SK-N-SH (cell line): ENCODE data around the gene GLMP. TPM values are rescaled to one million over a fixed set of nuclear protein-coding genes. Genes with fewer than 3 reads are reported as not detected.
A peak's percentile ranks its signal among the peaks of the same experiment; 100 is the strongest.

Source experiments
- CTCF ChIA-PET: fragments of 300-600, 350-600 bp; formaldehyde crosslinking; extraction: SDS; loops from one replicate; lab custom pipeline; 2021; lab: Yijun Ruan, JAX
- POLR2A ChIA-PET: fragments of 350-600 bp; sonication (Branson Sonifier 250); formaldehyde crosslinking; extraction: SDS; loops from one replicate; lab custom pipeline; 2020; ENCODE audit warnings: antibody characterized with exemption, inconsistent platforms; lab: Yijun Ruan, JAX
- DNase-seq: peaks from one replicate; pipeline ENCODE4 v3.0.0; 2012
- H2AFZ ChIP-seq: fragments of 200-600 bp; sonication (generic); 2 replicates; pipeline ENCODE4 v1.8.1; 2016; ENCODE audit warnings: antibody characterized with exemption, mild to moderate bottlenecking, low read depth
- H3F3A ChIP-seq: fragments of 200-600 bp; sonication (generic); replicated peaks from 2 replicates; pipeline ENCODE3; 2016; ENCODE audit warnings: antibody characterized with exemption, mild to moderate bottlenecking; ENCODE audit not compliant: insufficient read depth
- H3K27ac ChIP-seq, 2 experiments: fragments of 200-500 bp in 1 of 2; fragments of 200-600 bp in 1 of 2; sonication (Bioruptor generic) in 1 of 2; sonication (generic), shearing (Covaris generic) in 1 of 2; 2 replicates each; pipeline versions ENCODE4 v1.5.1 to v1.6.1; 2014 to 2016; ENCODE audit warnings: low read depth in 2 of 2, inconsistent platforms in 1 of 2, low read length in 1 of 2, mild to moderate bottlenecking in 1 of 2, mixed read lengths in 1 of 2
- H3K27me3 ChIP-seq: fragments of 200-600 bp; sonication (generic), shearing (Covaris generic); 2 replicates; pipeline ENCODE4 v1.6.1; 2016; ENCODE audit warnings: mixed run types; ENCODE audit not compliant: insufficient read depth
- H3K36me3 ChIP-seq, 2 experiments: fragments of 200-500 bp in 1 of 2; fragments of 200-600 bp in 1 of 2; sonication (Bioruptor generic) in 1 of 2; sonication (generic) in 1 of 2; replicated peaks in 1 of 2; 2 replicates each; pipeline versions ENCODE3 to v1.5.1; 2014 to 2016; ENCODE audit warnings: low read length in 1 of 2, mild to moderate bottlenecking in 1 of 2; ENCODE audit not compliant: insufficient read depth in 2 of 2, control insufficient read depth in 1 of 2
- H3K4me1 ChIP-seq, 2 experiments: fragments of 200-500 bp in 1 of 2; fragments of 200-600 bp in 1 of 2; sonication (Bioruptor generic) in 1 of 2; sonication (generic), shearing (Covaris generic) in 1 of 2; 2 replicates each; pipeline versions ENCODE4 v1.5.1 to v1.6.1; 2014 to 2016; ENCODE audit warnings: low read depth in 1 of 2, low read length in 1 of 2, mixed run types in 1 of 2; ENCODE audit not compliant: insufficient read depth in 2 of 2, control insufficient read depth in 1 of 2
- H3K4me2 ChIP-seq: fragments of 200-600 bp; sonication (generic), shearing (Covaris generic); 2 replicates; pipeline ENCODE4 v1.6.1; 2017; ENCODE audit warnings: mixed run types
- H3K4me3 ChIP-seq, 2 experiments: fragments of 200-500 bp in 1 of 2; fragments of 200-600 bp in 1 of 2; sonication (Bioruptor generic) in 1 of 2; sonication (generic), shearing (Covaris generic) in 1 of 2; 2 replicates each; pipeline versions ENCODE4 v1.5.1 to v1.8.1; 2014 to 2016; ENCODE audit warnings: low read depth in 2 of 2, inconsistent platforms in 1 of 2, low read length in 1 of 2, mild to moderate bottlenecking in 1 of 2, mixed read lengths in 1 of 2, moderate library complexity in 1 of 2
- H3K79me2 ChIP-seq: fragments of 200-600 bp; sonication (generic); 2 replicates; pipeline ENCODE4 v1.8.1; 2017; ENCODE audit warnings: mild to moderate bottlenecking; ENCODE audit not compliant: insufficient read depth
- H3K9ac ChIP-seq: fragments of 200-600 bp; sonication (generic); 2 replicates; pipeline ENCODE4 v1.6.1; 2017; ENCODE audit warnings: mixed run types
- H3K9me2 ChIP-seq: fragments of 200-600 bp; sonication (generic); 2 replicates; pipeline ENCODE4 v1.6.1; 2017; ENCODE audit warnings: mixed run types
- H3K9me3 ChIP-seq: fragments of 200-600 bp; sonication (generic); 2 replicates; pipeline ENCODE4 v1.6.1; 2017; ENCODE audit warnings: mixed run types, mild to moderate bottlenecking, moderate library complexity
- H4K20me1 ChIP-seq: fragments of 200-600 bp; sonication (generic); 2 replicates; pipeline ENCODE4 v1.6.1; 2017; ENCODE audit warnings: mild to moderate bottlenecking, mixed run types; ENCODE audit not compliant: insufficient read depth
- EP300 ChIP-seq, 2 experiments: IDR thresholded peaks; 2 replicates each; pipeline versions ENCODE4 v1.4.0 to v1.6.1; 2012; ENCODE audit warnings: borderline replicate concordance in 1 of 2, low read depth in 1 of 2, low read length in 1 of 2
- EZH2phosphoT487 ChIP-seq: fragments of 200-600 bp; sonication (generic); IDR thresholded peaks from 2 replicates; pipeline ENCODE4 v1.6.1; 2017; ENCODE audit warnings: low read depth, mixed run types, mild to moderate bottlenecking, antibody characterized with exemption, moderate library complexity, borderline replicate concordance
- FOSL2 ChIP-seq: IDR thresholded peaks from 2 replicates; pipeline ENCODE4 v1.4.0; 2012; ENCODE audit warnings: low read depth, mild to moderate bottlenecking, moderate library complexity, borderline replicate concordance
- FOXJ3 ChIP-seq: sonication (generic); formaldehyde crosslinking; IDR thresholded peaks from 2 replicates; pipeline ENCODE4 v1.5.1; 2020; ENCODE audit warnings: mild to moderate bottlenecking, missing genetic modification reagents
- RAD21 ChIP-seq: IDR thresholded peaks from 2 replicates; pipeline ENCODE4 v1.6.1; 2012; ENCODE audit warnings: mild to moderate bottlenecking, low read length
- RCOR1 ChIP-seq: fragments of 150-350 bp; IDR thresholded peaks from 2 replicates; pipeline ENCODE4 v1.6.1; 2017; ENCODE audit warnings: antibody characterized with exemption, low read length
- RXRA ChIP-seq: IDR thresholded peaks from 2 replicates; pipeline ENCODE4 v1.4.0; 2012; ENCODE audit warnings: low read depth, mild to moderate bottlenecking, borderline replicate concordance
- SIN3A ChIP-seq: IDR thresholded peaks from 2 replicates; pipeline ENCODE4 v1.6.1; 2012; ENCODE audit warnings: low read depth, mild to moderate bottlenecking, low read length, moderate library complexity, borderline replicate concordance
- SMC3 ChIP-seq: IDR thresholded peaks from 2 replicates; pipeline ENCODE4 v1.6.1; 2012; ENCODE audit warnings: low read depth, low read length, improper control_type of control experiment
- TEAD4 ChIP-seq: IDR thresholded peaks from 2 replicates; pipeline ENCODE4 v1.4.0; 2012; ENCODE audit warnings: mild to moderate bottlenecking, borderline replicate concordance; ENCODE audit not compliant: insufficient read depth
- USF2 ChIP-seq: fragments of 150-350 bp; IDR thresholded peaks from 2 replicates; pipeline ENCODE4 v1.6.1; 2017; ENCODE audit warnings: antibody characterized with exemption, low read length, low read depth, borderline replicate concordance
- YY1 ChIP-seq: IDR thresholded peaks from 2 replicates; pipeline ENCODE4 v1.4.0; 2012; ENCODE audit warnings: low read depth, mild to moderate bottlenecking
- WGBS: methylation state at CpG from one replicate; pipeline ENCODE4 v1.1.6; 2017; ENCODE audit warnings: low lambda C conversion rate; 5-methylcytosine and 5-hydroxymethylcytosine counted together
- polyA plus RNA-seq, 3 experiments: library from polyadenylated mRNA; depleted of rRNA; stranded (reverse); fragments of >200 nt; gene quantifications; 2 replicates each; pipeline ENCODE4 v1.2.3, GENCODE V29; 2012
- TF ChIP-seq, protein P1 (sequence below): fragments of 200-600 bp; sonication (generic); IDR thresholded peaks from 2 replicates; pipeline ENCODE4 v1.6.1; 2017; ENCODE audit warnings: antibody characterized with exemption, mild to moderate bottlenecking, moderate library complexity
- TF ChIP-seq, protein P2 (sequence below): IDR thresholded peaks from 2 replicates; pipeline ENCODE4 v1.4.0; 2012; ENCODE audit warnings: low read depth
- TF ChIP-seq, protein P3 (sequence below): IDR thresholded peaks from 2 replicates; pipeline ENCODE4; 2012

Gene GLMP
- polyA plus RNA-seq, 1 of the 3 experiments (the other 2 are of a cell fraction): 41.7 TPM

GRCh38 chr1:156259805-156260204 lies 35.7 kb downstream of the GLMP start (continued):
- TF ChIP-seq SMC3: peak; percentile 66; the same call in 1 of the 2 replicates

GRCh38 chr1:156258859-156259258 lies 36.6 kb downstream of the GLMP start:
- Histone ChIP-seq H3K9me3 (no peaks in the 10 kb centered on the region), H3K4me1 (peaks cover 11 to 29% of the 10 kb centered on the region in 2 experiments; a peak in 3 of 4 replicates), H3K27ac (peak overlapping the region in 1 of 2 experiments; percentile 1; a peak in 1 of 4 replicates), H3K9me2 (no peaks in the 10 kb centered on the region), H3K27me3 (no peaks in the 10 kb centered on the region), H3K79me2 (peaks cover 7% of the 10 kb centered on the region; the same call in 1 of the 2 replicates), H3K9ac (no peak overlapping the region), H3K36me3 (peaks cover 67 to 70% of the 10 kb centered on the region in 2 experiments), H3K4me3 (no peak overlapping the region), H4K20me1 (peaks cover 13% of the 10 kb centered on the region; the same call in 1 of the 2 replicates), H2AFZ (no peak overlapping the region), H3K4me2 (no peak overlapping the region), H3F3A (peaks cover 16% of the 10 kb centered on the region)
- no peak for TF ChIP-seq RCOR1
- no peak for TF ChIP-seq FOSL2
- TF ChIP-seq, protein P1, sequence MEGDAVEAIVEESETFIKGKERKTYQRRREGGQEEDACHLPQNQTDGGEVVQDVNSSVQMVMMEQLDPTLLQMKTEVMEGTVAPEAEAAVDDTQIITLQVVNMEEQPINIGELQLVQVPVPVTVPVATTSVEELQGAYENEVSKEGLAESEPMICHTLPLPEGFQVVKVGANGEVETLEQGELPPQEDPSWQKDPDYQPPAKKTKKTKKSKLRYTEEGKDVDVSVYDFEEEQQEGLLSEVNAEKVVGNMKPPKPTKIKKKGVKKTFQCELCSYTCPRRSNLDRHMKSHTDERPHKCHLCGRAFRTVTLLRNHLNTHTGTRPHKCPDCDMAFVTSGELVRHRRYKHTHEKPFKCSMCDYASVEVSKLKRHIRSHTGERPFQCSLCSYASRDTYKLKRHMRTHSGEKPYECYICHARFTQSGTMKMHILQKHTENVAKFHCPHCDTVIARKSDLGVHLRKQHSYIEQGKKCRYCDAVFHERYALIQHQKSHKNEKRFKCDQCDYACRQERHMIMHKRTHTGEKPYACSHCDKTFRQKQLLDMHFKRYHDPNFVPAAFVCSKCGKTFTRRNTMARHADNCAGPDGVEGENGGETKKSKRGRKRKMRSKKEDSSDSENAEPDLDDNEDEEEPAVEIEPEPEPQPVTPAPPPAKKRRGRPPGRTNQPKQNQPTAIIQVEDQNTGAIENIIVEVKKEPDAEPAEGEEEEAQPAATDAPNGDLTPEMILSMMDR: no peak
- no peak for TF ChIP-seq TEAD4
- TF ChIP-seq EP300 (IDR thresholded peaks at IDR 0.05; ENCODE audit: borderline replicate concordance in 1 of 2, low read depth in 1 of 2, low read length in 1 of 2): no peak
- no peak for TF ChIP-seq FOXJ3
- TF ChIP-seq RAD21: no peak
- TF ChIP-seq YY1: no peak
- no peak for TF ChIP-seq EZH2phosphoT487
- TF ChIP-seq, protein P2, sequence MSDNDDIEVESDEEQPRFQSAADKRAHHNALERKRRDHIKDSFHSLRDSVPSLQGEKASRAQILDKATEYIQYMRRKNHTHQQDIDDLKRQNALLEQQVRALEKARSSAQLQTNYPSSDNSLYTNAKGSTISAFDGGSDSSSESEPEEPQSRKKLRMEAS: no peak
- TF ChIP-seq USF2: no peak
- no peak for TF ChIP-seq RXRA
- TF ChIP-seq, protein P3, sequence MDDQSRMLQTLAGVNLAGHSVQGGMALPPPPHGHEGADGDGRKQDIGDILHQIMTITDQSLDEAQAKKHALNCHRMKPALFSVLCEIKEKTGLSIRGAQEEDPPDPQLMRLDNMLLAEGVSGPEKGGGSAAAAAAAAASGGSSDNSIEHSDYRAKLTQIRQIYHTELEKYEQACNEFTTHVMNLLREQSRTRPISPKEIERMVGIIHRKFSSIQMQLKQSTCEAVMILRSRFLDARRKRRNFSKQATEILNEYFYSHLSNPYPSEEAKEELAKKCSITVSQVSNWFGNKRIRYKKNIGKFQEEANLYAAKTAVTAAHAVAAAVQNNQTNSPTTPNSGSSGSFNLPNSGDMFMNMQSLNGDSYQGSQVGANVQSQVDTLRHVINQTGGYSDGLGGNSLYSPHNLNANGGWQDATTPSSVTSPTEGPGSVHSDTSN: no peak
- TF ChIP-seq SMC3: no peak
- TF ChIP-seq SIN3A: no peak
- DNase-seq: no peak
- WGBS: 97% methylated on average over 7 of the region's 8 CpGs
- POLR2A ChIA-PET: interaction anchor here (1.7 to 1.8 kb wide), 2 partner anchors 24 to 46 kb away, joined by 7 to 9 read pairs; partner anchors contain the start of genes PMF1 and SMG5
- CTCF ChIA-PET: interaction anchor here (1.4 to 3.6 kb wide), 8 partner anchors 8 to 128 kb away, joined by 5 to 35 read pairs (median 9); partner anchors contain the start of gene PMF1
